HTR-8/SVneo (cell line): ENCODE measurements around the gene MRPL53.
A peak's percentile ranks its signal among the peaks of the same experiment; 100 is the strongest.

Source experiments
- DNase-seq: peaks from one replicate; pipeline ENCODE4 v3.0.0; 2011; ENCODE audit warnings: low spot score, mixed read lengths; ENCODE audit not compliant: insufficient read length
- FAIRE-seq: peaks from 2 replicates; lab custom pipeline; 2011; peaks lifted over from hg19 to GRCh38; lab: Jason Lieb, UNC

Gene MRPL53

DNA sequence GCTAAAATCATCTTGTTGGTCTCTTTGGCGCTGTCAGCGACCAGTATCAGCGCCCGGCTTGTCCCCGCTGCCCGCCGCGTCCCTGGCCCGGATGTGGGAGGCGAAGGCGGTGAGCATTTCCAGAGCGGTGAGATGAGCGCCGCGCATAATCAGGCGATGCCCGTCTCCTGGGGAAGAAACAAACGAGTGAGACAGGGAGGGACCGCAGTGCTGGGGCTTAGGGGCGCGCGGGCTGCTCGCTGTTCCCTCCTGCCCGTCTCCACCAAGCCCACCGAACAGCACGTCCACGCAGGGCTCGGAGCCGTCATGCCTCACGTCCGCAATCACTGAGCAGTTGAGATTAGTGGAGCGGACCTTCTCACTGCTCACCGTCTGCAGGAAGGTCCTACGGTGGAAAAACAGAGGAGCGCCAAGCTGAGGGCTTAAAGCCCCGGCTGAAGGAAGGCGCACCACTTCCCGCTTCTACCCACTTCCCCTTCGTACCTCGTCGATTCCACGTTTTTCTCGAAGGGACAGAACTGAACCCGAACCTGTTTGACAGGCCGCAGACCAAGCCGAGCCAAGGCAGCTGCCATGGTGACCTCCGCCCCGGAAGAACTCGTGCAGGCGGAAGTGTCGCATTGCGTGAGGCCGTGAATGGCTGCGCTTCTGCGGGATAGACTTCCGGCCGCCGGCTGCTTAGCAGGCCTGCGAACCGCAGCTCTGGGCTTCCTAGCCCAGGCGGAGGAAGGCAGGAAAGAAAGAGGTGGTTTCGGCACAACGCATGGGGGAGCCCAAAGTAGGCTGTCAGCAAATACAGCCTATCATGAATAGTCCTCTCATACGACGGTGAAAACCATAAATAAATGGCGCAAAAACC is at the start of gene MRPL53:
Gene MRPL53, minus strand, starts transcription at position 595 of the 859 bp plus-strand sequence. Its CDS starts 20 bp downstream, at position 575.
- DNase-seq, result peak; percentile 82
- FAIRE-seq, result peak; percentile 90

DNA sequence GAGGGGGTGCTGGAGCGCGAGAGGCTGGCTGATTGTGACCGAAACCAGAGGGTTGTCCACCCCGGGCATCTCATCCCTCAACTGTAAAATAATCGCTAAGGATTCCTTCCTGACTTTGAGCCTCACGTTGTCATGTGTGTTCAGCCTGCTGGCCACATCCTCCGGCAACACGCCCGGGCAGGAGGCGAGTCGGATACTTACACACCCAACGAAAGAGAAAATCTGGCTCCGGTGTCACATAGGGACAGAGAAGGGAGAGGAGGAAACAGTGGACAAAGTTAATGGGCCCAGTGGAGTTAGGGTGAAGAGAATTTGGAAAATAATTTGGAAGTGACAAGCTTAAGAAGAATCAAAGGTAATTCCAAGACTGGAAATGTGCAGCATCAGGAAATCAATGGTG is 44.2 kb upstream of the MRPL53 start:
- no peak for FAIRE-seq
- no peak for DNase-seq

DNA sequence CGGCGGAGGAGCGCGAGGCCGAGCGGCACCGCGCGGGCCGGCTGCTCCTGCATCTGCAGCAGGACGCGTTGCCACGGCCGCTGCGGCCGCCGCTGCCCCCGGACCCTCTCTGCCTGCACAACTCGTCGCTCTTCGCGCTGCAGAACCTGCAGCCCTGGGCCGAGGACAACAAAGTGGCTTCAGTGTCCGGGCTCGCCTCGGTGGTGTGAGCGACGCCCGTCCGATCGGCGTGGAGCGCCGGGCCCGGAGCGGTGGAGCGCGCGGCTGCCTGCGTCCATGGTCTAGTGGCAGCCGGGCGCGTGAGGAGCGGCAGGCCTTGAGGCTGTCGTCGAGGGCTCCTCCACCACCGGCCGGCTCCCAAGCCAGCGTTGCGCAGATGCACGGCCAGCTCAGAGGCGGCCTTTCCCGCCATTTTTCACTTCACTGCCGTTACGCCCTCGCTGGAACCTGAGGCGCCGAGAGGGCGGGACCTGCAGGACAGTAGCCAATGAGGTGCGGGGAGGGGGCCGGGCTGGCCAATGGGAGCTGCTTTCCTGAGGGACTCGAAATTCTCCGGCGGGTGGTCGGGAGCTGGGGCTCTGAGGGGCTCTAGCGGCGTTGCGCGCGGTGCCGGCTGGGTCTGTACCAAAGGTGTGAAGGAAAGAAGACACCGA is 43.6 kb upstream of the MRPL53 start:
- DNase-seq, result no peak

DNA sequence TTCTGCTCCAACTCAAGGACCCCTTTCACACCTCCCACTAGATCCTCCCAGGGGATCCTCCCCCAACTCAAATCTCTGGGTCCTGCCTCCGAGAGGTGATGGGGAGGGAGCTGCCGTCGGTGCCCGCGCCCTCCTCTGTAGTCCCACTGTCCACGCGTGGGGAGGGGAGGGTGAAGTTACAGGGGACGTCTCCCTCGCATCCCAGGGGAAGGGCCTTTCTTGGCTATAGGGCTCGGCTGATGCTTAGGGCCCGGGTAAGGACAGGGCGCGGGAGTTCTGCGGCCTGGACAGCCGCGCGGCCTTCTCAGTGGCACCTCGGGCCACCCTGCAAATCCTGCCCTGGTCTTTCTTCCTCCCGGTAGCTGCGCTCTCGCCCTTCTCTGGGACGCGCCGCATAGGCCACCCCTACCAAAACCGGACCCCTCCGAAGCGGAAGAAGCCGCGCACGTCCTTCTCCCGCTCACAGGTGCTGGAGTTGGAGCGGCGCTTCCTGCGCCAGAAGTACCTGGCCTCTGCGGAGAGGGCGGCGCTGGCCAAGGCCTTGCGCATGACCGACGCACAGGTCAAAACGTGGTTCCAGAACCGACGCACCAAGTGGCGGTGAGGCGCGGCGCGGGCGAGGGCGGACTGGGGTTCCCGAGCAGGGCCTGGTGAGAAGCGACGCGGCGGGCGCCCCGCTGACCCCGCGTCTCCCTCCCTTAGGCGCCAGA is 42.9 kb upstream of the MRPL53 start:
- no peak for FAIRE-seq

More for the DNA sequence above, 43.6 kb upstream of the MRPL53 start:
- no peak for FAIRE-seq

DNA sequence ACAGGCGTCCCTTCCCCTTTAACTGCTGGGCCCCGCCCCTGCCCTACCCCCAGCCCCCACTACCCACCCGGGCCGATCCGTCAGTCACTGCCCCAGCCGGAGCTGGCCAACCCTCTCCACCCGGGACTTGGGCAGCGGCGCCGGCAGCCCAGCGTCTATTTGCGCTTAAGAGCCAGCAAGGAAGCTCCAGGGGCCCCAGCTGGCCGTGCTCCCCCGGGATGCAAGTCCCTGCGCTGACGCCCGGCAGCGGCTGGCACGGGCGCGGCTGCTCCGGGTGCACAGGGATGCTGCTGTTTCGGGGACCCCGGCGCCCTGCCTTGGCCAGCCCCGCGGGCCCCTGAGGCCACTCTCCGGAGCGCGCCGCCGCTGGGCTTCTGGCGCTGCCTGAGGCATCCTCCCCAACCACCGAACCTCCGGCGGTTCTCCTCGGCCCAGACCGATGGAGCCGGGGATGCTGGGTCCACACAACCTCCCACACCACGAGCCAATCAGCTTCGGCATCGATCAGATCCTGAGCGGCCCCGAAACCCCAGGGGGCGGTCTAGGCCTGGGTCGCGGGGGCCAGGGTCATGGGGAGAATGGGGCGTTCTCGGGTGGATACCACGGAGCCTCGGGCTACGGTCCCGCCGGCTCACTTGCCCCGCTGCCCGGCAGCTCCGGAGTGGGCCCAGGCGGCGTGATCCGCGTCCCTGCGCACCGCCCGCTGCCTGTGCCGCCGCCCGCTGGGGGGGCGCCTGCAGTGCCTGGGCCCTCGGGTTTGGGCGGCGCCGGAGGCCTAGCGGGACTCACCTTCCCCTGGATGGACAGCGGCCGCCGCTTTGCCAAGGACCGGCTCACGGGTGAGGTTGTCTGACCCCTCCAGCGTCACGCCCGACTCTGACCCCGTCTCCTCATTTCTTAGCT is 42.1 kb upstream of the MRPL53 start, which contains the start of gene TLX2:
Gene TLX2, plus strand, starts transcription at position 83 of the 903 bp plus-strand sequence. Its CDS starts 357 bp downstream, at position 440.
- DNase-seq (peak; percentile 79), FAIRE-seq (peak; percentile 90)

More for the DNA sequence above, 42.9 kb upstream of the MRPL53 start:
- no peak for DNase-seq

DNA sequence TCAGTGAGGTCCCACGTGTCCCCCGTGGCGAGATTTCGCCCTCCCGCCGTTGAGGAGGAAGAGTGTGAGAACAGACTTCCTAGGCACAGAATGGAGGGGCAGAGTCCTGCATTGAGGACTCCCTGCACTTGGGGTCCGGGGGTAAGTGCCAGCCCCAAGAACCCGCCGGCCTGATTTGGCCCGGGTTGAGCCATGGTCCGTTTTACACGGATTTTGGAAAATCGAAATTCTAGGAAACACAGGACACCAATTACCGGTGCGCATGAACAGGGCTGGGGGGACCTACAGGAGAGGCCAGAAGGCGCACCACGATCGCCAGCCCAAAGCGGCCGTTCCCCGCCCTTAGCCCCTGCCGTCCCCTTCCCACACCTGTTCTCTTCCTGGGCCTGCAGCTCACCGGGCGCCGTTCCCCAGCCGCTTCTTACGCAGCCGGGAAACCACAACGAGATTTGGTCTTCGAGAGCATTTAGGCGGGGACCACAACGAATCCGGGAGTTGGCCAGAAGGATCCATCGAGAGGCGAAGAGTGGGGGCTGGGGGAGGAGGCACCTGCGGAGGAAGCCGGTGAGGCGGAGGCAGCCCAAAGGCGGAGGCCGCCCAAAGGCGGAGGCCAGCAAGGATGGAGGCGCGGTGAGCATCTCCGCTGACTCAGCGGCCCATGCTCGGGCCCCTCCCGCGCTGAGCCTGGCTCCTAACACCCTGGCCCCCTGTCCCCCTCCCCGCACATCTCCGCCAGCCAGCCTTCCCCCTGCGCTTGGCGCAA is 41.3 kb upstream of the MRPL53 start:
- FAIRE-seq, result no peak
- DNase-seq, result no peak

DNA sequence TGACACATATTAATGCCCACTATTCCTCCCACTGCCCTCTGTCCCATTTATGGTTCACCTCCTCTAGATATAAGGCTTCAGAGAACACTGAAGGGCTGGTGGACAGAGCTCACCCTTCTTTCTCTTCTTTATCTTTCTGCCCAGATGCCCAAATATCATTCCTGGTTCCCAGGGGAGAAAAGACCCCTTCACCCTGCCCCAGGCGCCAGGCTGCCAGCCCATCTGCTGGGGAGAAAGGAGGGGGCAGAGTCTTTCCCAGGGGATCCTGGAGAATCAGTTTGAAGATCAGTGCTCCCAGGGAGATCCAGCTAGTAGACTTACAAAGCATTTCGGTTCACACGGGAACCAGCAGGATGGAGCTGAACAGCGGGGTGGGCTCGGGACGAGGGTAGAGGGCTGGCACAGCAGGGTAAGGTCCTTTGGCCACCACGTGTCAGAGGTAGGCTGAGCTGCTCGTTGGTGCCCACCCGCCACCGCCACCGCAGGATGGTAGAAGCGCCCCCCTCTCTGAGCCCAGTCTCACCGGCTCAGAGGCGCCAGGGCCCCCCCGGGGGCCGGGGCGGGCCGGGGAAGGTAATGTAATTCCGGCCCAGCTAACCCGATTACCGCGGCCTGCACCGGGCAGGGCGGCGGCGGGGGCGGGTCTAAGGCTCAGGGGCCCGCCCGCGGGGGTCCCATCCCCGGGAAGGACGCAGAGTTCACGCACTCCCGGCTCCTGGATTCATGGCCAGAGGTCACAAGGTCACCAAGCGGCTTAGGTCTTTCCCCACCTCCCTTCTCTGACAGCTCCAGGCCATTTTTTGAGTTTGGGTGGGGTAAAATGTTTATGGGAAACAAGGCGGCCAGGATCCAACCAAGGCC is 40.5 kb upstream of the MRPL53 start:
- no peak for DNase-seq
- FAIRE-seq, result no peak

DNA sequence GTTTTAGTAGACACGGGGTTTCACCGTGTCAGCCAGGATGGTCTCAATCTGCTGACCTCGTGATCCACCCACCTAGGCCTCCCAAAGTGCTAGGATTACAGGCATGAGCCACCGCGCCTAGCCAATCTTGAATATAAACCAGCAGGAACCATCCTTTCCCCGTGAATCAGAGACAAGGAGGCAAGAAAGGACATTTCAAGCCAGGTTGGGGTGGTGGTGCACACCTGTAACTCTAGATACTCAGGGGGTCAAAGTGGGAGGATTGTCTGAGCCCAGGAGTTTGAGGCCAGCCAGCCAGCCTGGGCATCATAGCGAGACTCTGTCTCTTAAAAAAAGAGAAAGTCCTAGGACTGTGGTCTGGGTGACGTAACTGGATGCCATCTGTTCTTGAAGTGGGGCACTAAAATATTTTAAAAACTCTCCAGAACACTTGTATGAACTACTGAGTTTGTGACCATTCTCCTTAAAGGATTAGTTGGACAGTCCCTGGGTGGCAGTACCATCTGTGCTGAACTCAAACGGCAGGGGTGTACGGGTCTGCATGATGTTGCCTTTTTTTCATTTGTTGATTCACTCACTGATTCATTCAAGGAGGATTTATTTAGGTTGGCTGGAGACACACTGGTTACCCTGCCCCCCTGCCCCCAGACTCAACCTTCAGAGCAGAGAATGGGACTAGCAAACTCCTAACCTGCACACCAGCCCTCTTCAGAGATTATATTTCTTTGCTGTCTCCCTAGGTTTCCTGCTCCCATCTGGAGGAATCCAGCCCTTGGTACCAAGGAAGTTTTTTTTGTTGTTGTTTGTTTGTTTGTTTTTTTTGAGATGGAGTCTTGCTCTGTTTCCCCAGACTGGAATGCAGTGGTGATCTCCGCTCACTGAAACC is 38.9 kb upstream of the MRPL53 start:
- FAIRE-seq, result no peak

DNA sequence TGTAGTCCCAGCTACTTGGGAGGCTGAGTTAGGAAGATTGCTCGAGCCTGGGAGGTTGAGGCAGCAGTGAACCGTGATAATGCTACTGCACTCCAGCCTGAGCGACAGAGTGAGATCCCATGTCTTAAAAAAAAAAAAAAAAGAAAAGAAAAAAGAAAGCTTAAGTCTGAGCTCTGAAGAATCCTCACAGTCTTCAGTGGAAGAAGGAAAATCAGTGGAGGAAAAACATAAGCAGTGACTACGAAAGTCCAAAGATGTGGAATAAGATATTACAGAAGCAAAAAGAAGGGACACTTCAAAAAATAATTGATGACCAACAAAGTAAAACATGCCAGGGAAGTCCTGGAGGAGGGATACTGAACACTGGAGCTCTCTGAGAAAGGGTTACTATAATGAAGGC is 37.8 kb upstream of the MRPL53 start:
- DNase-seq (no peak), FAIRE-seq (no peak)

More for the DNA sequence above, 38.9 kb upstream of the MRPL53 start:
- DNase-seq, result no peak

DNA sequence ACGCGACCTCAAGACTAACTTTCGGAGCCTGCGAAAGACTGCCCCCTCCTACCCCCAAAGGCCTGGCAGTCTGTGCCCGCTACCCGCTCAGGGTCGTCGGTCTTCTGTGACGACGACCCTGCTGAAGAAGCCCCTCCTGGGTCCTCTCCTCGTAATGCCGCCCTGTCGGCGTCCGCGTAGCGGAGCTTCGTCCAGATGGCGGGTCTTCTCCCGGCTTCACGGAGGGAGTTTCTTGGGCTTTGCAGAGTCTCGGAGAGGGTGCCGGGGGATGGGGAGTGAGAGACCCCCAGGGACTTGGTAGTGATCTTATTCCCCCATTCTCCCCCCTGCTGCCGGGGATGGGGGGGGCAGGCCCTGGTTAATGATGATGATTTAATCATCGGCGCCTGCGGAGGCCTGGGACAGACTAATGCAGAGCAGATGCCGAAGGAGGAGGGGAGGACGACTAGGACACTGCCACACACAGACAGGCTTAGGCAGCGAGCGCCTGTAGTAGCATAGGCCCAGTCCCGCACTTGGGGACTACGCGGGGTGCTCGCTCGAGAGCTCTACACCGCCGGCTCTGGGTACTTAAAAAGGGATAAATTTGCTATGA is 35.5 kb upstream of the MRPL53 start:
- DNase-seq (no peak), FAIRE-seq (no peak)

DNA sequence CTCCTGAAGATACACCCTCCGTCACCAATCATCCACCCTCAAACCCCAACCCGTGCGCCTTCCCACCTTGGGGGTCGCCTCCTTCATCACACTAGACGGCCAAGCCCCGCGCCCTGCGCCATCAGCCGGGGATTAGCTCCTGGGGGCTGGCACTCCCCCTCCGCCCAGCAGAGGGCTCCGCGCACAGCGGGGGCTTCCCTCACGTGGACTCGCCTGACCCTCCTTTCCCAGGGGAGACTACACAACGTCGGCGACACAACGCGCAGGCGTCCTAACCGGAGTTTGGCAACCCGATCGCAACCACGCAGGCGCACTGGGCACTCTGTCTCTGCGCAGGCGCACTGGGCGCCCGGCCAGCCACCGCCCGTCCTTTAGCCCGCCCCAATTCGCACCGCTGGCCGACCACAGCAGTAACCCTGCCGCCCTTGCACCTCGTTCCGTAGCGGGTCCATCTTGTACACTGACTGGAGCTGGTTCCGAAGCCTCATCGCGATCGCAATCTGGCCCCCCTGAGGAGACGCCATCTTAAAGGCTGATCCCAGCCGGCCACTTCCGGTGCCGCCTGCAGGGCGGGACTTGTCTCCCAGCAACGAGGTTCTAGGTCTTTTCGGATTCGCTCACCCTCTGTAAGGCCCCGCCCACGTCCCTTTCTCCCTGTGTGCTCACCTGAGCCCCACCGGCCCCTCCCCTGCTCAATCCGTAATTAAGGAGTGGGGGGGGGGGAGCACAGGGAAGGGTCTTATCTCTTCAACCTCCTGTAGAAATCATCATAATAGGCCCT is 34.9 kb upstream of the MRPL53 start, which contains the start of gene PCGF1:
Gene PCGF1, minus strand, starts transcription at position 551 of the 781 bp plus-strand sequence. Its CDS starts 27 bp downstream, at position 524.
- DNase-seq, result peak; percentile 98
- peak; percentile 93 for FAIRE-seq

DNA sequence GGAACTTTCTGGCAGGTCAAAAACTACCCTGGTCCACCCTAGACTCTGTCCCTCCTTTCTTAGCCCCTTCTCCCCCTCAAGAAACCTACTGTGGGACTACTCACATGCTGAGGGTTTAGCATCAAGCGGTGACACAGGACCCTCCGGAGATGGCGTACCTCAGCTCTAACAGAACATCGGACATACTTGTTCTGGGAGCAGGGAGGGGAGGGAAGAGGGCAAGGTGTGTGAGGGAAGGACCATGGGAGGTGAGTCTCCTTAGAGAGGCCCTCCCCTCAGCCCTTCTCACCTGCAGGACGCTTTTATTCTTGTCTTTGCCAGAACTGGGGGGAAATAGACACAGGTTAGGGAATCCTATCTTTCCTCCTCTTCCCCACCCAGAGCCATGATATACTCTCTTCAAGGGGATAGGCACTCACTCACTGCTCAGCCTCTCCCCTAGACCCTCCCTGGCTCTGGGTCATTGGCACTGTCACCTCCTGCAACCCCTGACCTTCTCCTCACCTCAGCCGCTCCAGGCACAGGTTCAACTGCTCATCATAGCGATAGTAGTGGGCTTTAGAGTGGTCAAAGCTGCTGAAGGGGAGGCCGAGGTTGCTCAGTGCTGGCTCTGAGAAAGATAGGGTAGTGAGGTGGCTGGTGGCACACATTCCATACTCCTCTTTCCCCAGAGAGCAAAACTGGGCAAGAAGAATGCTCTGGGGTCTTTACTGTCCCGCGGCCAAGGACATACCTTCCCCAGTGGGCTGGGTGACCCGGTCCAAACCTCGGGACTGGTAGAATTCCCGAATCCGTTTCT is 33.2 kb upstream of the MRPL53 start:
- FAIRE-seq (no peak), DNase-seq (no peak)

DNA sequence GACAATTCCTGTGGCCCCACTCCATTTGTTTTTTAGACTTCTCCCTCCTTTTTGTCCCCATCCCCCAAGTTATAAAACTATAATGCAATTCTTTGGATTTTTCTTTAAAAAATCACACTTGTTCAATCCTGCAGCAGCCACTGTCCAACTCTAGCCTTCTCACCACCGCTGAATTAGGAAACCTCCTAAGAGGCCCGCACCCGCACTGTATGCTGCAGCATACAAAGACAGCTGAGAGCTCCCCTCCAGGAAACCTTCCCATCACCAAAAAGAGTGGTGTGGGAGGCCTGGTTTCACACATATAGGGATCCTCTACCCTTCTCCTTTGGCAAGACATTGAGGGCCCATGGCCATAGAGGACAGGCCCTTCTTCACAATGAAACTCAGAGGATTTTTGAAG is 32.1 kb upstream of the MRPL53 start:
- FAIRE-seq (no peak), DNase-seq (no peak)

DNA sequence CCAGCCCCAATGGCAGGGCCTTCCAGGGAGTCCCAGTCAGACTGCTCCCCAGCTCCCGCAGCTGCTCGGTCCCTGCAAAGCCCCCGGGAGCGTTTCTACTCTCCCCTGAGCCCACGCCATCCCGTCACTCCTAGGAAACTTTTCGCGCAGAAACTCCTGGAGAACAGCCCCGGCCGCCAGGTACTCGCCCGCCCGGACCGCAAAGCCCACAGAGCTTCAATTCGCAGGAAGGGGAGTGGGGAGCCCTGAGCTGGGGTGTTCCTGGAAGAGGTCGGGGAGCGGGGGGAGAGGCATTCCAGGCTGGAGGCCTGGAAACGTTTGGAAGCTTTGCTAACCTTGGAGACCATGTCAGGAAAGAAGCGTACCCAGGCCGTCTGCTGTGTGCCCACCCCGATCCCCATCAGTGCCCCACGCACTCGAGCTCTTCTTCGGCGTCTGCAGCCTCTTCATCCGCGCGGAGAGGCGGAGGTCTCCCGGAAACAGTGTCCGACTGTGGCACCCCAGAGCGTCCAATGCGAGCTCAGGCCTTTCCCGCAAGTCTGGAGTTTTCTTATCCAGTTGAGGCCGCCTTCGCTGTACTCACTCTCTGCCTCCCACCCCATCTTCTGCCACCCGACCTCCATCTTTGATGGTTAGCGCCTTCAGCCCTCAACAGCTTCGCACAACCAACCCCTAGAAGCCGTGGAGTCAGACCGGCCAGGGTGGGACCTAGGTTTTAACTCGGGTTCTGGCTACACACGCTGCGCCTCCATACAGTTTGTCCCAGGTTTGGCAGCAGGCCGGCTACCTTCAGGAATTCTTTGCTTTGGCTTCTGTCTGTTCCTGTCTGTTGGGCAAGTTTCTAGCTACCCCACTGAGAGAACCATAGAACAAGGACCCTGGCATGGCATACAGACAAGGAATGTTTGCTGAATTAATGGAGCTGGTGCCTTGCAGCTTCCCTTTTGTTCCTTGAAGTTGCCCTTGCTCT is 31.3 kb upstream of the MRPL53 start:
- no peak for FAIRE-seq
- DNase-seq, result no peak
